Endometrial microvascular endothelial cells (primary cell): ENCODE results near the gene KHDC1L. TPM values are rescaled to one million over a fixed set of nuclear protein-coding genes. Genes with fewer than 3 reads are reported as not detected.

ENCODE experiments used
- total RNA-seq: library from RNA; depleted of rRNA; stranded (reverse); fragments of >200 nt; gene quantifications from one replicate; pipeline ENCODE4 v1.2.3, GENCODE V29; 2015; ENCODE audit errors: inconsistent ontology term

Gene KHDC1L
- total RNA-seq, 1 donor from 2014 or later: not detected

Other genes starting within 250 kb of the KHDC1L start
- 1.6 TPM for gene KHDC1, start 37.7 kb upstream of the KHDC1L start, total RNA-seq
- gene DPPA5, start 128.8 kb upstream of the KHDC1L start, total RNA-seq: not detected
- gene KHDC3L, start 137.2 kb upstream of the KHDC1L start, total RNA-seq: not detected
- gene OOEP, start 144.4 kb upstream of the KHDC1L start, total RNA-seq: not detected
- 0.19 TPM for gene DDX43, start 169.3 kb upstream of the KHDC1L start, total RNA-seq
- 16.9 TPM for gene CGAS, start 226.8 kb upstream of the KHDC1L start, total RNA-seq
- 42.9 TPM for gene MTO1, start 236.2 kb upstream of the KHDC1L start, total RNA-seq